ENCODE results near the gene PLAC9. TPM values are rescaled to one million over a fixed set of nuclear protein-coding genes. Genes with fewer than 3 reads are reported as not detected.

Gene PLAC9, protein sequence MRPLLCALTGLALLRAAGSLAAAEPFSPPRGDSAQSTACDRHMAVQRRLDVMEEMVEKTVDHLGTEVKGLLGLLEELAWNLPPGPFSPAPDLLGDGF
- total RNA-seq, result 69.5 and 73.6 TPM in 2 replicates

DNA sequence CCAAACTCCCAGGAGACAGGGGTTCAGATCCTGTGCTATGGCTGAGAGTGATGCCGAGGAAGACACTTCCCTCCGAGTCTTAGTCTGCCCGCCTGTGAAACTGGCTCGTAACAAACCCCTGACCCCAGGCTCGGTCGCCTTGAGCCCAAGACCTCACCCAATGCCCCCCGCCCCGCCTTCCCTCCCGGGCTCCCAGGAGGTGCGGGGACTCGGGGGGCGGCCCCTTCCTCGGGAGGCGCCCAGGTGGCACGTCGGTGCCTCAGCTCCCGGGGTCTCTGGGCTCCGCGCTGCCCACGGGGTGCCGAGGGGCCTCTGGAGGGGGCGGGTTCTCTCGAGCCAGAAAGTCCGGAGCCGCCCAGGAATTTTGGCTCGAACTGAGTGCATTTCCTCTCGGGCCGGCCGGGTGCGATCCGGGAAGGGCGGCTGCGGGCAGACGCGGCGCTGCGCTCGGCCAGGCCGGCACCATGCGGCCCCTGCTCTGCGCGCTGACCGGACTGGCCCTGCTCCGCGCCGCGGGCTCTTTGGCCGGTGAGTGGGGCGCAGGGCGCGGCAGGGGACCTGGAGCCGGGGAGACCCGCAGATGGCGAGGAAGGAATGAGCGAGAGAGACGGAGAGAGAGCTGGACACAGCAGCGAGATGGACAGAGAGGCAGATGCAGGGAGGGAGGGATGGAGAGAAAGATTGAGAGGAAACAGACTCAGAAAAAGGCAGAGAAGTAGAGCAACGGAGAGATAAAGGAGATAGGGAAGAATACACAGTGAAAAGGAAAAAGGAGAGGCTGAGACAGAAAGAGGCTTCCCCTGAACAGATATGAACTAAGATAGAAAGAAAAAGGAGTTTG, at the start of gene PLAC9:
TSS of gene PLAC9 (plus strand) at position 432 of the 841 bp plus-strand sequence. CDS start at position 465, 33 bp downstream.

Other genes starting within 250 kb of the PLAC9 start
- not detected in 2 replicates for gene SFTPD, start 183.6 kb upstream of the PLAC9 start, total RNA-seq
- gene TMEM254, start 54.1 kb upstream of the PLAC9 start, total RNA-seq, result 5.8 and 6.9 TPM in 2 replicates
- gene ANXA11, start 72.8 kb downstream of the PLAC9 start, total RNA-seq, result 101 and 103 TPM in 2 replicates
- not detected in 2 replicates for gene MAT1A, start 156.9 kb downstream of the PLAC9 start, total RNA-seq
- not detected in 2 replicates for gene DYDC1, start 224.0 kb downstream of the PLAC9 start, total RNA-seq
- gene DYDC2, start 224.1 kb downstream of the PLAC9 start, total RNA-seq, result not detected in 2 replicates

Data from aortic smooth muscle cell (primary cell).